Gastrocnemius medialis (tissue), 4 donors: Measurements from ENCODE around the gene LHFPL5.

ENCODE experiments used
- CTCF ChIP-seq, 5 experiments: fragments of 450-650 bp in 3 of 5; fragments of 200-600 bp in 2 of 5; sonication (generic) in 2 of 5; IDR thresholded peaks in 4 of 5; conservative IDR thresholded peaks in 1 of 5; 1 replicate in 4 of 5; 2 replicates in 1 of 5; pipeline ENCODE4 v1.5.1; 2016 to 2019; ENCODE audit warnings: antibody characterized with exemption in 5 of 5, mild to moderate bottlenecking in 3 of 5, moderate library complexity in 3 of 5
- POLR2A ChIP-seq, 2 donors: fragments of 450-650 bp; IDR thresholded peaks; one replicate each; pipeline ENCODE4 v1.6.1; 2017; ENCODE audit warnings: antibody characterized with exemption in 2 of 2, mild to moderate bottlenecking in 2 of 2, moderate library complexity in 2 of 2

- TF ChIP-seq CTCF (IDR thresholded peaks at IDR 0.05 in 4 of 5, conservative IDR thresholded peaks at IDR 0.05 in 1 of 5): no peak
- no peak for TF ChIP-seq POLR2A (IDR thresholded peaks at IDR 0.05)
Measured at GRCh38 chr6:35829306-35829705, 24.2 kb downstream of the LHFPL5 start.
